ENCODE data around the gene PRRT3. TPM values are rescaled to one million over a fixed set of nuclear protein-coding genes. Genes with fewer than 3 reads are reported as not detected.

Gene PRRT3
- total RNA-seq, 1 donor from 2014 or later, result 1.4 TPM

DNA sequence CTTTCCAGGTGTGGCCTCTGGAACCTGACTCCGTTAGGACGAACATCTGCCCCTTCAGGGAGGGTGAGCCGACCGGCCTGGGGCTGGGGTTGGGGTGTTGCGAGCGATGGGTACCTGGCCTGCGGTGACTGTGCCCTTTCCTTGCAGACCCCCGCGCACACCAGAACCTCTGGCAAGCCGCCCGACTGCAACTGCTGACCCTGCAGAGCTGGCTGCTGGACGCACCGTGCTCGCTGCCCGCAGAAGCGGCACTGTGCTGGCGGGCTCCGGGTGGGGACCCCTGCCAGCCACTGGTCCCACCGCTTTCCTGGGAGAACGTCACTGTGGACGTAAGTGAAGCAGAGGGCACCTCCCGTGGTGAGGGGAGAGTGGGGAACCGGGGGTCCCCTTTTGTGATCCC, 24.1 kb downstream of the PRRT3 start:
- H3K27ac ChIP-seq, result no peak overlapping the region
- ATAC-seq (no peak), DNase-seq (no peak)
- H3K4me3 ChIP-seq, result no peak overlapping the region
- no peaks in the 10 kb centered on the region for H3K27me3 ChIP-seq
- H3K4me1 ChIP-seq, result peaks cover 6% of the 10 kb centered on the region
- TF ChIP-seq, protein P1, sequence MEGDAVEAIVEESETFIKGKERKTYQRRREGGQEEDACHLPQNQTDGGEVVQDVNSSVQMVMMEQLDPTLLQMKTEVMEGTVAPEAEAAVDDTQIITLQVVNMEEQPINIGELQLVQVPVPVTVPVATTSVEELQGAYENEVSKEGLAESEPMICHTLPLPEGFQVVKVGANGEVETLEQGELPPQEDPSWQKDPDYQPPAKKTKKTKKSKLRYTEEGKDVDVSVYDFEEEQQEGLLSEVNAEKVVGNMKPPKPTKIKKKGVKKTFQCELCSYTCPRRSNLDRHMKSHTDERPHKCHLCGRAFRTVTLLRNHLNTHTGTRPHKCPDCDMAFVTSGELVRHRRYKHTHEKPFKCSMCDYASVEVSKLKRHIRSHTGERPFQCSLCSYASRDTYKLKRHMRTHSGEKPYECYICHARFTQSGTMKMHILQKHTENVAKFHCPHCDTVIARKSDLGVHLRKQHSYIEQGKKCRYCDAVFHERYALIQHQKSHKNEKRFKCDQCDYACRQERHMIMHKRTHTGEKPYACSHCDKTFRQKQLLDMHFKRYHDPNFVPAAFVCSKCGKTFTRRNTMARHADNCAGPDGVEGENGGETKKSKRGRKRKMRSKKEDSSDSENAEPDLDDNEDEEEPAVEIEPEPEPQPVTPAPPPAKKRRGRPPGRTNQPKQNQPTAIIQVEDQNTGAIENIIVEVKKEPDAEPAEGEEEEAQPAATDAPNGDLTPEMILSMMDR (IDR thresholded peaks at IDR 0.05), result no peak
- no peaks in the 10 kb centered on the region for H3K9me3 ChIP-seq
- intact Hi-C loops (cut with DNase I), result no loop called here
- peaks cover 20% of the 10 kb centered on the region for H3K36me3 ChIP-seq

DNA sequence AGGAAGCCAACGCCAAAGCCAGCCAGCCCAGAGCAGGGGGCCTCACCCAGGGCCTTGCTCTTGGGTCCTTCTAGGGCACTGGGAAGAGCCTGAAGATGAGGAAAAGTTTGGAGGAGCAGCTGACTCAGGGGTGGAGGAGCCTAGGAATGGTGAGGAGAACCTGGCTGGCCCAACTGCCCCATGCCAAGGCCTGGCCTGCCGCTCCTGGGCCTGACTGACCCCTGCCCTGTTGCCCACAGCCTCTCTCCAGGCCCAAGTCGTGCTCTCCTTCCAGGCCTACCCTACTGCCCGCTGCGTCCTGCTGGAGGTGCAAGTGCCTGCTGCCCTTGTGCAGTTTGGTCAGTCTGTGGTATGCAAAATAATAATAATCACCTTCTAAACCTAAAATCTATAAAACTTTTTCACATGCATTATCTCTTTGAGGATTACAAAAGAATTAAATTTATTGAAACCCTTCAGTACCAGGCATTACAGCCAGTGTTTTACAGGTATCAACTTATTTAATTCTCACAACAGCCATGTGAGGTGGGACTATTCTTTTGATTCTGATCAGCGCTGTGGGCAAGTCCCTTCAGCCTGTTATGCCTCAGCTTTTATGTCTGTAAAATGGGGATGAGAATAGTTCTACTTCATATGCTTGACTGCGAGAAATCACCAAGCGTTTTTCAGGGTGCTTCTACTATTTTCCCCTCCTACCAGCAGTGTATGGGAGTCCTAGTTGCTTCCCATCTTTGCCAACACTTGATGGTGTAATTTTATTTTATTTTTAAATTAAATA, 33.8 kb downstream of the PRRT3 start:
- DNase-seq (no peak), ATAC-seq (no peak)
- Histone ChIP-seq H3K27ac (no peak overlapping the region), H3K27me3 (no peaks in the 10 kb centered on the region), H3K4me1 (peaks cover 39% of the 10 kb centered on the region), H3K36me3 (no peaks in the 10 kb centered on the region), H3K9me3 (no peaks in the 10 kb centered on the region), H3K4me3 (peak overlapping the region; percentile 57)
- intact Hi-C loops (cut with DNase I), result no loop called here
- TF ChIP-seq, protein P1 (IDR thresholded peaks at IDR 0.05), result no peak

DNA sequence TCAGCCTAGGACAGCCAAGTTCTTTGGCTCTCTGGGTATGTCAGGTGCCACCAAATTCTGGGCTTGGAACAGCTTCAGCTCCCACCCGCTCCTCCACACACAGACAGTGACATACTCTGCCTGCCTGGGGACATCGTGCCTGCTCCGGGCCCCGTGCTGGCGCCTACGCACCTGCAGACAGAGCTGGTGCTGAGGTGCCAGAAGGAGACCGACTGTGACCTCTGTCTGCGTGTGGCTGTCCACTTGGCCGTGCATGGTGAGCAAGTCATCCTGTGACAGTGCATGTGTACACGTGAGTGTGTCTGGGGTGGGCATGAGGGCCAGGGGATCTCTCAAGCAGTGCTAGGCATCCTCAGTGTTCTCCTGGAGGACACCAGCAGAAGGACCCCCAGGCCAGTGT, 34.4 kb downstream of the PRRT3 start:
- Histone ChIP-seq H3K9me3 (no peaks in the 10 kb centered on the region), H3K4me3 (peak overlapping the region; percentile 57), H3K4me1 (peaks cover 39% of the 10 kb centered on the region), H3K36me3 (no peaks in the 10 kb centered on the region), H3K27me3 (no peaks in the 10 kb centered on the region), H3K27ac (peak overlapping the region; percentile 71)
- ATAC-seq, result no peak
- DNase-seq, result no peak
- TF ChIP-seq, protein P1 (IDR thresholded peaks at IDR 0.05), result no peak
- intact Hi-C loops (cut with DNase I), result no loop called here

DNA sequence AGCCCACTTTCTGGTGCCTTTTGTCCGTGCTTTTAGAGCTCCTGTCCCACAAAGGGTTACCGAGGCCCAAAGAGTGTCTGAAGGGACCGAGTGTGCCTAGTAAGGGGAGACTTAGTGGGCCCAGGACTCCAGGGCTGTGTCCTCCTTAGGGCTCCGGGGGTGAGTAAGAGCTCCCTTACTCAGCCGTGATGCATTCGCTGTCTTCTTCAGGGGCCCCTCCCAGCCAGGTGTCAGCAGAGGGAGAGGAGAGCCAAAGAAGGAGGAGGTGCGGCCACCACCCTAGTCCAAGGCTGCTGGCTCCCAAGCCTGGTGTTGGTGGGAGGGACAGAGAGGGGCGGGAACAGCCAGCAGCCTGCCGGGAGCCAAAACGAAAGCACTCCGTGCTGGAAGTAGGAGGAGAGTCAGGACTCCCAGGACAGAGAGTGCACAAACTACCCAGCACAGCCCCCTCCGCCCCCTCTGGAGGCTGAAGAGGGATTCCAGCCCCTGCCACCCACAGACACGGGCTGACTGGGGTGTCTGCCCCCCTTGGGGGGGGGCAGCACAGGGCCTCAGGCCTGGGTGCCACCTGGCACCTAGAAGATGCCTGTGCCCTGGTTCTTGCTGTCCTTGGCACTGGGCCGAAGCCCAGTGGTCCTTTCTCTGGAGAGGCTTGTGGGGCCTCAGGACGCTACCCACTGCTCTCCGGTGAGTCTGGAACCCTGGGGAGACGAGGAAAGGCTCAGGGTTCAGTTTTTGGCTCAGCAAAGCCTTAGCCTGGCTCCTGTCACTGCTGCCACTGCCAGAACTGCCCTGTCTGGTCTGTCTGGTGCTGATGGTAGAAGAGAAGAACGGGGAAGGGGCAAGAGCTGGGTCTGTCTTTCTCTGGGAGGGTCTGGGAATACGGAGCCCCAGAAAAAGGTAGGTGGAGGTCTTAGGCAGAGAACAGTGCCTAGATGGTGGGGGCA, 35.2 kb downstream of the PRRT3 start, which contains the start of gene IL17RC:
Gene IL17RC, plus strand, starts transcription at position 365 of the 947 bp plus-strand sequence. Its CDS starts 218 bp downstream, at position 583.
- peak; percentile 88 for ATAC-seq
- H3K4me3 ChIP-seq, result peak within 1 kb of the TSS; percentile 57
- H3K27me3 ChIP-seq, result no peaks in the 10 kb centered on the region
- H3K9me3 ChIP-seq, result no peaks in the 10 kb centered on the region
- DNase-seq, result peak; percentile 92
- peak within 1 kb of the TSS; percentile 71 for H3K27ac ChIP-seq
- intact Hi-C loops (cut with DNase I), result no loop called here
- TF ChIP-seq, protein P1 (IDR thresholded peaks at IDR 0.05), result no peak
- H3K4me1 ChIP-seq, result peaks cover 39% of the 10 kb centered on the region
- no peaks in the 10 kb centered on the region for H3K36me3 ChIP-seq

DNA sequence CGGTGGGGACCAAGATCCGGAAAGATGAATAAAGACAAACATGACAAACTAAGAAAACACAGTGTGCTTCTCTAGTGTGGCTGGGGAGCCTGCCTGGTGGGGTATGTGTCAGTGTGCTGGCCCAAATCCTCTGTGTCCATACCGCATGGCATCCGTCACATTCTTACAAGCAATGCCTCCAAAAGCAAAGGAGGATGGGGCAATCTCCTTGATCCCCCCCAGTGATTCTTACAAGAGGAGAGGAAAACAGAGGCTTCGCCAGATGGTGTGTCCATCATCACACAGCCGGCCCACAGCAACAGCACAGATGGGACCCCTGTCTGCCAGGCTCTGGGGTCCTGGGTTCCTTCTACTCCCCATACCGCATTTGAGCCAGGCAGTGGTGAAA, 35.9 kb downstream of the PRRT3 start:
- DNase-seq (no peak), ATAC-seq (no peak)
- Histone ChIP-seq H3K4me3 (peak overlapping the region; percentile 57), H3K36me3 (no peaks in the 10 kb centered on the region), H3K27me3 (no peaks in the 10 kb centered on the region), H3K9me3 (no peaks in the 10 kb centered on the region), H3K4me1 (peaks cover 39% of the 10 kb centered on the region), H3K27ac (peak overlapping the region; percentile 71)
- TF ChIP-seq, protein P1 (IDR thresholded peaks at IDR 0.05), result no peak
- intact Hi-C loops (cut with DNase I), result no loop called here
